GM12878 (cell line): ENCODE data around the gene SENP6. TPM values are rescaled to one million over a fixed set of nuclear protein-coding genes. Genes with fewer than 3 reads are reported as not detected.

Experiments
- ATAC-seq: fragments of 200-7000 bp; cut with Tn5 transposase; 3 replicates; pipeline ENCODE4 v1.9.1; 2020; ENCODE audit warnings: mild to moderate bottlenecking, moderate library complexity
- BruUV-seq: library from RNA; stranded (reverse); fragments of 400-500 nt; replicated peaks from 2 replicates; lab custom pipeline; 2021; lab: Mats Ljungman, UMichigan
- CTCF ChIA-PET: fragments of 300-600 bp; sonication (Branson Sonifier 250); formaldehyde crosslinking; extraction: SDS; loops from one replicate; lab custom pipeline; 2021; ENCODE audit warnings: inconsistent platforms; lab: Yijun Ruan, JAX
- POLR2A ChIA-PET: fragments of 350-600 bp; formaldehyde crosslinking; extraction: SDS; loops from one replicate; lab custom pipeline; 2021; ENCODE audit warnings: inconsistent platforms; lab: Charles Lee
- RAD21 ChIA-PET: fragments of 300-600 bp; sonication (Branson Sonifier 250); formaldehyde crosslinking; loops from one replicate; lab custom pipeline; 2023; ENCODE audit warnings: antibody characterized with exemption; ENCODE audit not compliant: unreplicated experiment; lab: Charles Lee
- SMC1A ChIA-PET: fragments of 300-600 bp; sonication (Branson Sonifier 250); formaldehyde crosslinking; loops from one replicate; lab custom pipeline; 2023; ENCODE audit not compliant: unreplicated experiment, uncharacterized antibody; lab: Charles Lee
- DNase-seq: peaks from one replicate; pipeline ENCODE4 v3.0.0-alpha.2; 2011; ENCODE audit warnings: low read depth, low spot score
- FAIRE-seq: peaks from 3 replicates; lab custom pipeline; 2011; peaks lifted over from hg19 to GRCh38; lab: Jason Lieb, UNC
- H2AFZ ChIP-seq: 2 replicates; pipeline ENCODE4 v1.6.0; 2011; ENCODE audit warnings: low read depth, low read length, control low read depth; ENCODE audit not compliant: control insufficient read depth
- H3K27ac ChIP-seq: 2 replicates; pipeline ENCODE4 v1.5.1; 2011; ENCODE audit warnings: control low read depth; ENCODE audit not compliant: control insufficient read depth, insufficient read depth
- H3K27me3 ChIP-seq, 2 experiments: replicated peaks in 1 of 2; 2 replicates each; pipeline versions ENCODE4 v1.6.0 to v1.6.1; 2011; ENCODE audit warnings: low read length in 1 of 2; ENCODE audit not compliant: control insufficient read depth in 2 of 2, insufficient read depth in 2 of 2
- H3K36me3 ChIP-seq, 2 experiments: 2 replicates each; pipeline ENCODE4 v1.5.1; 2011; ENCODE audit warnings: low read length in 1 of 2; ENCODE audit not compliant: control insufficient read depth in 2 of 2, insufficient read depth in 2 of 2
- H3K4me1 ChIP-seq: 2 replicates; pipeline ENCODE4 v1.6.1; 2011; ENCODE audit warnings: mild to moderate bottlenecking, low read length, moderate library complexity, mixed read lengths; ENCODE audit not compliant: control insufficient read depth, insufficient read depth
- H3K4me2 ChIP-seq: 2 replicates; pipeline ENCODE4 v1.6.0; 2011; ENCODE audit warnings: control low read depth; ENCODE audit not compliant: control insufficient read depth, insufficient read depth
- H3K4me3 ChIP-seq: fragments of 200-600 bp; sonication (generic); 2 replicates; pipeline ENCODE4 v1.5.1; 2016
- H3K79me2 ChIP-seq: 2 replicates; pipeline ENCODE4 v1.6.0; 2011; ENCODE audit warnings: low read length; ENCODE audit not compliant: control insufficient read depth, insufficient read depth
- H3K9ac ChIP-seq: 2 replicates; pipeline ENCODE4 v1.8.0; 2011; ENCODE audit warnings: low read length, control low read depth, mixed read lengths; ENCODE audit not compliant: control insufficient read depth, insufficient read depth
- H3K9me3 ChIP-seq: replicated peaks from 3 replicates; pipeline ENCODE4 v1.5.1; 2011; ENCODE audit warnings: mild to moderate bottlenecking, low read length; ENCODE audit not compliant: control insufficient read depth, insufficient read depth
- H4K20me1 ChIP-seq: 2 replicates; pipeline ENCODE4 v1.6.0; 2011; ENCODE audit not compliant: control insufficient read depth, insufficient read depth
- EED ChIP-seq: sonication (generic); IDR thresholded peaks from 2 replicates; pipeline ENCODE4 v1.6.1; 2016; ENCODE audit warnings: antibody characterized with exemption, low read depth
- EZH2 ChIP-seq: IDR thresholded peaks from 2 replicates; pipeline ENCODE4 v1.6.1; 2012; ENCODE audit warnings: low read depth, mild to moderate bottlenecking, control low read depth, inconsistent platforms, low read length, borderline replicate concordance; ENCODE audit not compliant: control insufficient read depth
- FOXM1 ChIP-seq: IDR thresholded peaks from 2 replicates; pipeline ENCODE4 v1.6.1; 2012; ENCODE audit warnings: low read depth, mild to moderate bottlenecking, inconsistent platforms, low read length, moderate library complexity
- KLF5 ChIP-seq: fragments of 450-650 bp; IDR thresholded peaks from 2 replicates; pipeline ENCODE4 v1.6.1; 2014; ENCODE audit warnings: mild to moderate bottlenecking; ENCODE audit not compliant: partially characterized antibody
- LARP7 ChIP-seq: fragments of 450-650 bp; IDR thresholded peaks from 2 replicates; pipeline ENCODE4 v1.6.1; 2017; ENCODE audit warnings: mild to moderate bottlenecking
- NBN ChIP-seq: fragments of 450-650 bp; IDR thresholded peaks from 2 replicates; pipeline ENCODE4 v1.6.1; 2016
- NFYA ChIP-seq: IDR thresholded peaks from 2 replicates; pipeline ENCODE4 v1.6.1; 2011; ENCODE audit warnings: low read depth, mild to moderate bottlenecking, low read length, improper control_type of control experiment, borderline replicate concordance
- NR2F1 ChIP-seq: fragments of 450-650 bp; conservative IDR thresholded peaks from 2 replicates; pipeline ENCODE4 v1.6.1; 2017; ENCODE audit warnings: mild to moderate bottlenecking
- PAX5 ChIP-seq: IDR thresholded peaks from 2 replicates; pipeline ENCODE4 v1.6.1; 2011; ENCODE audit warnings: low read depth, low read length, borderline replicate concordance
- PML ChIP-seq: IDR thresholded peaks from 2 replicates; pipeline ENCODE4 v1.6.1; 2012; ENCODE audit warnings: low read length, inconsistent platforms
- POLR2AphosphoS2 ChIP-seq: IDR thresholded peaks from 2 replicates; pipeline ENCODE4 v1.6.1; 2011; ENCODE audit warnings: low read depth, mild to moderate bottlenecking, low read length, improper control_type of control experiment, moderate library complexity
- RAD51 ChIP-seq: fragments of 450-650 bp; IDR thresholded peaks from 2 replicates; pipeline ENCODE4 v1.6.1; 2016; ENCODE audit warnings: moderate library complexity, mild to moderate bottlenecking, inconsistent platforms
- WGBS: methylation state at CpG from one replicate; pipeline ENCODE4 v1.1.6; 2016; ENCODE audit warnings: low lambda C conversion rate; ENCODE audit not compliant: insufficient replicate concordance, insufficient coverage; ENCODE audit errors: missing lambda C conversion rate; 5-methylcytosine and 5-hydroxymethylcytosine counted together
- in situ Hi-C: fragments of 300-500 bp; cut with MboI; formaldehyde crosslinking; loops from 9 replicates; pipeline ENCODE4 v1.14.3; 2018; ENCODE audit warnings: mixed read lengths
- intact Hi-C: fragments of 100-400 bp; cut with micrococcal nuclease; formaldehyde crosslinking; loops from one replicate; pipeline ENCODE4 v1.14.2; 2022; ENCODE audit not compliant: unreplicated experiment
- polyA plus RNA-seq, 11 experiments: library from polyadenylated mRNA; depleted of rRNA in 4 of 11; unstranded in 6 of 11; stranded (reverse) in 5 of 11; fragments of >200 nt; fragmentation: Nextera tagmentation in 4 of 11; fragmentation: Illumina TruSeq in 1 of 11; extraction: Ambion mirVana in 4 of 11; extraction: Trizol in 1 of 11; gene quantifications; 1 replicate in 1 of 11; 2 replicates in 10 of 11; pipeline versions ENCODE4 v1.2.1 to v1.2.3, GENCODE V29; 2011 to 2016; ENCODE audit warnings: inconsistent platforms in 2 of 11, missing spikeins in 2 of 11, low read depth in 1 of 11
- total RNA-seq, 4 experiments: library from RNA; depleted of rRNA in 3 of 4; stranded (reverse); fragments of >200 nt in 3 of 4; fragmentation: Illumina TruSeq in 1 of 4; extraction: Trizol in 1 of 4; gene quantifications; 2 replicates each; pipeline versions ENCODE4 v1.2.1 to v1.2.3, GENCODE V29; 2013 to 2021
- TF ChIP-seq, protein P1 (sequence below): fragments of 450-650 bp; IDR thresholded peaks from 2 replicates; pipeline ENCODE4 v1.6.1; 2017; ENCODE audit warnings: mild to moderate bottlenecking, moderate library complexity
- TF ChIP-seq, protein P2 (sequence below): fragments of 450-650 bp; conservative IDR thresholded peaks from 2 replicates; pipeline ENCODE4 v1.6.1; 2017; ENCODE audit warnings: mild to moderate bottlenecking, moderate library complexity
- TF ChIP-seq, protein P3 (sequence below): fragments of 450-650 bp; IDR thresholded peaks from 2 replicates; pipeline ENCODE4 v1.6.1; 2018; ENCODE audit warnings: borderline replicate concordance, mild to moderate bottlenecking; ENCODE audit not compliant: partially characterized antibody
- TF ChIP-seq, protein P4 (sequence below): IDR thresholded peaks from 2 replicates; pipeline ENCODE4 v1.6.1; 2011; ENCODE audit warnings: low read depth, mild to moderate bottlenecking, low read length, moderate library complexity, borderline replicate concordance; ENCODE audit errors: extremely low read depth

SENP6 gene
- total and polyA plus RNA-seq, 10 of the 15 experiments (the other 5 are each of a cell fraction or from before 2014, with no cell fraction given), result 10.7 to 70.0 (median 42.3) TPM

DNA sequence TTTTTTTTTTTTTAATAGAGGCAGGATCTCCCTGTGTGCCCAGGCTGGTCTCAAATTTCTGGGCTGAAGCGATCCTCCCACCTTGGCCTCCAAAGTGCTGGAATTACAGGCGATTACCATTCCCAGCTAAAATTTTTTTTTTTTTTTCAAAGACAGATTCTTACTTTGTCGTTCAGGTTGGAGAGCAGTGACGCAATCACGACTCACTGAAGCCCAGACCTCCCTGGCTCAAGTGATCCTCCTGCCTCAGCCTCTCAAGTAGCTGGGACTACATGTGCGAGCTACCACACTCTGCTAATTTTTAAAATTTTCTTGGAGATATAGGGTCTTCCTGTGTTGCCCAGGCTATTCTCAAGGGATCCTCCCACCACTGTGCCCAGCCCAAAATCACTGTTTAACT, 89.3 kb downstream of the SENP6 start:
- Histone ChIP-seq H2AFZ (no peak overlapping the region), H3K9me3 (no peaks in the 10 kb centered on the region), H3K4me1 (no peaks in the 10 kb centered on the region), H3K4me3 (no peak overlapping the region), H3K4me2 (no peak overlapping the region), H3K36me3 (peaks cover 5 to 14% of the 10 kb centered on the region in 2 experiments; a peak in 2 of 4 replicates), H3K27me3 (no peaks in the 10 kb centered on the region), H4K20me1 (no peaks in the 10 kb centered on the region), H3K27ac (no peak overlapping the region), H3K79me2 (no peaks in the 10 kb centered on the region), H3K9ac (no peak overlapping the region)
- FAIRE-seq, result no peak
- ChIA-PET CTCF (interaction anchor here (0.7 to 1.4 kb wide), 3 partner anchors 15 to 202 kb away, joined by 3 to 4 read pairs (median 3); no protein-coding TSS in a partner anchor), POLR2A (interaction anchor here (0.7 to 1.2 kb wide), 2 partner anchors 23 to 92 kb away, joined by 3 read pairs; no protein-coding TSS in a partner anchor), RAD21 (no interaction called here), SMC1A (no interaction called here)
- TF ChIP-seq PAX5 (no peak), EZH2 (no peak), EED (no peak), NR2F1 (no peak), PML (no peak), RAD51 (no peak), NBN (no peak), LARP7 (no peak), NFYA (no peak), FOXM1 (no peak), KLF5 (no peak), POLR2AphosphoS2 (no peak)
- TF ChIP-seq, protein P1, sequence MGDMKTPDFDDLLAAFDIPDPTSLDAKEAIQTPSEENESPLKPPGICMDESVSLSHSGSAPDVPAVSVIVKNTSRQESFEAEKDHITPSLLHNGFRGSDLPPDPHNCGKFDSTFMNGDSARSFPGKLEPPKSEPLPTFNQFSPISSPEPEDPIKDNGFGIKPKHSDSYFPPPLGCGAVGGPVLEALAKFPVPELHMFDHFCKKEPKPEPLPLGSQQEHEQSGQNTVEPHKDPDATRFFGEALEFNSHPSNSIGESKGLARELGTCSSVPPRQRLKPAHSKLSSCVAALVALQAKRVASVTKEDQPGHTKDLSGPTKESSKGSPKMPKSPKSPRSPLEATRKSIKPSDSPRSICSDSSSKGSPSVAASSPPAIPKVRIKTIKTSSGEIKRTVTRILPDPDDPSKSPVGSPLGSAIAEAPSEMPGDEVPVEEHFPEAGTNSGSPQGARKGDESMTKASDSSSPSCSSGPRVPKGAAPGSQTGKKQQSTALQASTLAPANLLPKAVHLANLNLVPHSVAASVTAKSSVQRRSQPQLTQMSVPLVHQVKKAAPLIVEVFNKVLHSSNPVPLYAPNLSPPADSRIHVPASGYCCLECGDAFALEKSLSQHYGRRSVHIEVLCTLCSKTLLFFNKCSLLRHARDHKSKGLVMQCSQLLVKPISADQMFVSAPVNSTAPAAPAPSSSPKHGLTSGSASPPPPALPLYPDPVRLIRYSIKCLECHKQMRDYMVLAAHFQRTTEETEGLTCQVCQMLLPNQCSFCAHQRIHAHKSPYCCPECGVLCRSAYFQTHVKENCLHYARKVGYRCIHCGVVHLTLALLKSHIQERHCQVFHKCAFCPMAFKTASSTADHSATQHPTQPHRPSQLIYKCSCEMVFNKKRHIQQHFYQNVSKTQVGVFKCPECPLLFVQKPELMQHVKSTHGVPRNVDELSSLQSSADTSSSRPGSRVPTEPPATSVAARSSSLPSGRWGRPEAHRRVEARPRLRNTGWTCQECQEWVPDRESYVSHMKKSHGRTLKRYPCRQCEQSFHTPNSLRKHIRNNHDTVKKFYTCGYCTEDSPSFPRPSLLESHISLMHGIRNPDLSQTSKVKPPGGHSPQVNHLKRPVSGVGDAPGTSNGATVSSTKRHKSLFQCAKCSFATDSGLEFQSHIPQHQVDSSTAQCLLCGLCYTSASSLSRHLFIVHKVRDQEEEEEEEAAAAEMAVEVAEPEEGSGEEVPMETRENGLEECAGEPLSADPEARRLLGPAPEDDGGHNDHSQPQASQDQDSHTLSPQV, result no peak
- TF ChIP-seq, protein P2, sequence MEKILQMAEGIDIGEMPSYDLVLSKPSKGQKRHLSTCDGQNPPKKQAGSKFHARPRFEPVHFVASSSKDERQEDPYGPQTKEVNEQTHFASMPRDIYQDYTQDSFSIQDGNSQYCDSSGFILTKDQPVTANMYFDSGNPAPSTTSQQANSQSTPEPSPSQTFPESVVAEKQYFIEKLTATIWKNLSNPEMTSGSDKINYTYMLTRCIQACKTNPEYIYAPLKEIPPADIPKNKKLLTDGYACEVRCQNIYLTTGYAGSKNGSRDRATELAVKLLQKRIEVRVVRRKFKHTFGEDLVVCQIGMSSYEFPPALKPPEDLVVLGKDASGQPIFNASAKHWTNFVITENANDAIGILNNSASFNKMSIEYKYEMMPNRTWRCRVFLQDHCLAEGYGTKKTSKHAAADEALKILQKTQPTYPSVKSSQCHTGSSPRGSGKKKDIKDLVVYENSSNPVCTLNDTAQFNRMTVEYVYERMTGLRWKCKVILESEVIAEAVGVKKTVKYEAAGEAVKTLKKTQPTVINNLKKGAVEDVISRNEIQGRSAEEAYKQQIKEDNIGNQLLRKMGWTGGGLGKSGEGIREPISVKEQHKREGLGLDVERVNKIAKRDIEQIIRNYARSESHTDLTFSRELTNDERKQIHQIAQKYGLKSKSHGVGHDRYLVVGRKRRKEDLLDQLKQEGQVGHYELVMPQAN, result no peak
- TF ChIP-seq, protein P3, sequence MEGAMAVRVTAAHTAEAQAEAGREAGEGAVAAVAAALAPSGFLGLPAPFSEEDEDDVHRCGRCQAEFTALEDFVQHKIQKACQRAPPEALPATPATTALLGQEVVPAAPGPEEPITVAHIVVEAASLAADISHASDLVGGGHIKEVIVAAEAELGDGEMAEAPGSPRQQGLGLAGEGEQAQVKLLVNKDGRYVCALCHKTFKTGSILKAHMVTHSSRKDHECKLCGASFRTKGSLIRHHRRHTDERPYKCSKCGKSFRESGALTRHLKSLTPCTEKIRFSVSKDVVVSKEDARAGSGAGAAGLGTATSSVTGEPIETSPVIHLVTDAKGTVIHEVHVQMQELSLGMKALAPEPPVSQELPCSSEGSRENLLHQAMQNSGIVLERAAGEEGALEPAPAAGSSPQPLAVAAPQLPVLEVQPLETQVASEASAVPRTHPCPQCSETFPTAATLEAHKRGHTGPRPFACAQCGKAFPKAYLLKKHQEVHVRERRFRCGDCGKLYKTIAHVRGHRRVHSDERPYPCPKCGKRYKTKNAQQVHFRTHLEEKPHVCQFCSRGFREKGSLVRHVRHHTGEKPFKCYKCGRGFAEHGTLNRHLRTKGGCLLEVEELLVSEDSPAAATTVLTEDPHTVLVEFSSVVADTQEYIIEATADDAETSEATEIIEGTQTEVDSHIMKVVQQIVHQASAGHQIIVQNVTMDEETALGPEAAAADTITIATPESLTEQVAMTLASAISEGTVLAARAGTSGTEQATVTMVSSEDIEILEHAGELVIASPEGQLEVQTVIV, result no peak
- TF ChIP-seq, protein P4, sequence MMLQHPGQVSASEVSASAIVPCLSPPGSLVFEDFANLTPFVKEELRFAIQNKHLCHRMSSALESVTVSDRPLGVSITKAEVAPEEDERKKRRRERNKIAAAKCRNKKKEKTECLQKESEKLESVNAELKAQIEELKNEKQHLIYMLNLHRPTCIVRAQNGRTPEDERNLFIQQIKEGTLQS, result no peak
- intact Hi-C loops, result no loop called here
- no TSS peak for BruUV-seq
- 98% methylated on average over 6 of the region's 6 CpGs for WGBS
- no peak for DNase-seq
- no peak for ATAC-seq
- in situ Hi-C loops, result no loop called here
